Nephron progenitor cell (in vitro differentiated cells): ENCODE data around the gene SNX20.

ENCODE experiments used
- DNase-seq: peaks from one replicate; pipeline ENCODE4 v3.0.0; 2021
- H3K27ac Mint-ChIP-seq: 2 replicates; pipeline ENCODE4 v1.8.0; 2021; ENCODE audit warnings: mild to moderate bottlenecking, moderate library complexity, mixed read lengths
- H3K27me3 Mint-ChIP-seq: 2 replicates; pipeline ENCODE4 v1.8.0; 2021; ENCODE audit warnings: mild to moderate bottlenecking, low read depth, mixed read lengths; ENCODE audit not compliant: poor library complexity
- H3K36me3 Mint-ChIP-seq: 2 replicates; pipeline ENCODE4 v1.8.0; 2021; ENCODE audit warnings: low read depth, mixed read lengths
- H3K4me1 Mint-ChIP-seq: 2 replicates; pipeline ENCODE4 v1.8.0; 2021; ENCODE audit warnings: mixed read lengths
- H3K4me3 Mint-ChIP-seq: 2 replicates; pipeline ENCODE4 v1.8.0; 2021; ENCODE audit warnings: mild to moderate bottlenecking, moderate library complexity, mixed read lengths
- H3K9me3 Mint-ChIP-seq: 2 replicates; pipeline ENCODE4 v1.8.0; 2021; ENCODE audit warnings: mild to moderate bottlenecking, moderate library complexity, mixed read lengths
- TF ChIP-seq, protein P1 (sequence below): fragments of 200-600 bp; sonication (generic); IDR thresholded peaks from 2 replicates; pipeline ENCODE4 v1.5.0; 2021; ENCODE audit warnings: antibody characterized with exemption

The SNX20 gene

DNA sequence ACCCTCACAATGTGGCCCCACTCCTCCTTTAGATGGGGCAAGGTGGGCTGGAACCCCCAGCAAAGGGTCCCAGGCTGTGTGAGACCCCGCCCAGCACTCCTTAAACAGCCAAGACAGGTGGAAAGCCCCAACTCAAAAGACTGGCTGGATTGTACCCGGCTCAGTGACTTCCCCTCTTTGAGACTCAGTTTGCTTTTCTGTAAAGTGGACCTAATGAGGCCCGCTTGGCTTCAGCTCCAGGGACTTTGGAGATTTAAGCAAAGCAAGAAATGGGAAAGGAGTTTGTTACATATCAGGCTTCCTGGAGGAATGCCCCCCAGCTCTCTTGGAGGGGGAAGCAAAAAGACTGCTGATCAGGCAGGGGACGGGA, 39.3 kb downstream of the SNX20 start:
- TF ChIP-seq, protein P1, sequence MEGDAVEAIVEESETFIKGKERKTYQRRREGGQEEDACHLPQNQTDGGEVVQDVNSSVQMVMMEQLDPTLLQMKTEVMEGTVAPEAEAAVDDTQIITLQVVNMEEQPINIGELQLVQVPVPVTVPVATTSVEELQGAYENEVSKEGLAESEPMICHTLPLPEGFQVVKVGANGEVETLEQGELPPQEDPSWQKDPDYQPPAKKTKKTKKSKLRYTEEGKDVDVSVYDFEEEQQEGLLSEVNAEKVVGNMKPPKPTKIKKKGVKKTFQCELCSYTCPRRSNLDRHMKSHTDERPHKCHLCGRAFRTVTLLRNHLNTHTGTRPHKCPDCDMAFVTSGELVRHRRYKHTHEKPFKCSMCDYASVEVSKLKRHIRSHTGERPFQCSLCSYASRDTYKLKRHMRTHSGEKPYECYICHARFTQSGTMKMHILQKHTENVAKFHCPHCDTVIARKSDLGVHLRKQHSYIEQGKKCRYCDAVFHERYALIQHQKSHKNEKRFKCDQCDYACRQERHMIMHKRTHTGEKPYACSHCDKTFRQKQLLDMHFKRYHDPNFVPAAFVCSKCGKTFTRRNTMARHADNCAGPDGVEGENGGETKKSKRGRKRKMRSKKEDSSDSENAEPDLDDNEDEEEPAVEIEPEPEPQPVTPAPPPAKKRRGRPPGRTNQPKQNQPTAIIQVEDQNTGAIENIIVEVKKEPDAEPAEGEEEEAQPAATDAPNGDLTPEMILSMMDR = no peak
- no peaks in the 10 kb centered on the region for H3K27me3 Mint-ChIP-seq
- no peak for DNase-seq
- H3K27ac Mint-ChIP-seq = no peak overlapping the region
- H3K36me3 Mint-ChIP-seq = peaks cover 9% of the 10 kb centered on the region
- no peaks in the 10 kb centered on the region for H3K9me3 Mint-ChIP-seq
- H3K4me1 Mint-ChIP-seq = peaks cover 56% of the 10 kb centered on the region
- H3K4me3 Mint-ChIP-seq = no peak overlapping the region

DNA sequence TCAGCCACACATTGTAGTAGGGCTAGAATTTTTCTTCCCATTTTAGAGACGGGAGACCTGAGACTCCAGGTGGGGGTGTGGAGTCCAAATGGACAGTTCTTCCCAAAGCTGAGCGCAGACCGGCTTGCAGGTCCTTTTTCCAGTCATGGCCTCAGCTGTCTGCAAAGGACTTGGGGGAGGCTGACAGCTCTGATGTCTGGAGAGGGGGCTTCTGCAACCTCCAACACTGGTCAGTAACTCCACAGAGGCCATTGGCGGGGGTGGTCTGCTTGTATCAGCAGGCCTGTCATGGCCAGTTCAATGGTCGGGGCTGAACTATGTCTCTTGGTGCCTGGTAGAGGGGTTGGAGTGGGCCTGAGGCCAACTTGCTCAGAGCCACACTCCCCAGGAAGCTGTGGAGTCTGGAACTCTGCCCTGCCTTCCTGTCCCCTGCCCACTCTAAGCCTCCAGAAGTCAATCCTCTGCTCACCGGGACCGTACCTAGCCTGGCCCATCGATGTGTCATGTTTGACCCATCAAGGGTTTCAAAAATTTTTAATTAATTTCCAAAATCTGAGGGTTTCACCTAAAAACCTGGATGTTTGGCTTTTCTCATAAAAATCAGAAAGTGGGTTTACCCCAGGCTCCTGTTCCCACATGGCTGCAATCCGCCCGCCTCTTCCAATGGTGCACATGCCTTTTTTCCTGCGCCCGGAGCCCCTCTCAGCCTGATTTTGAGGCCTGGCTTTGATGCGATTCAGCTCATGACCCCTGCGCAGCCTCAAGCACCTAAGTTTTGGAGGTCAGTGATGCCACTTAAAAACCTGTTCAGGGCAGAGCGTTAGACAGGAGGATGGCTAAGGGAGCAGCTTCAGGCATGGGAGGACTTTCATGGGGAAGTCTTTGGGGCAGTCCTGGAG, 39.9 kb downstream of the SNX20 start:
- no peak overlapping the region for H3K4me3 Mint-ChIP-seq
- H3K27me3 Mint-ChIP-seq = no peaks in the 10 kb centered on the region
- H3K9me3 Mint-ChIP-seq = no peaks in the 10 kb centered on the region
- DNase-seq = no peak
- peaks cover 9% of the 10 kb centered on the region for H3K36me3 Mint-ChIP-seq
- peaks cover 58% of the 10 kb centered on the region for H3K4me1 Mint-ChIP-seq
- H3K27ac Mint-ChIP-seq = peak overlapping the region; percentile 66
- TF ChIP-seq, protein P1 = no peak

DNA sequence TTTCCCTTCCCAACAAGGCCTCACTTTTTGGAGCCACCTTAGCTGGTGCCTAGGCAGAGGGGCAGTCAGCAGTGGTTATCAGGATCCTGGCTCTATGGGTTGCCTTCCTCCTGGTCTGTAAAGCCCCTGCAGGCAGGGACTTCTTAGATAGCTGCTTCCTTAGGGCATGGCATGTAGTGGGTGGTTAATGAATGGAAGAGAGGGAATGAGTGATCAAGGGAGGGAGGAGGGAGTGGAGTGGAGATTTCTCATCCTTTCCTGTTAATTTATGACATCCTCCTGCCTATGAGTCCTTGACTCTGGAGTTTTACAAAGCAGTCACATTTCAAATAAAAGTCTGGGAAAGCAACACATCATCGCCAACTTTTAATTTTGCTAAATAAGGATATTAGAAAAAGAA, 40.7 kb downstream of the SNX20 start:
- TF ChIP-seq, protein P1 = no peak
- Mint-ChIP-seq H3K9me3 (no peaks in the 10 kb centered on the region), H3K27ac (no peak overlapping the region), H3K36me3 (peaks cover 9% of the 10 kb centered on the region), H3K27me3 (peaks cover 4% of the 10 kb centered on the region), H3K4me1 (peaks cover 58% of the 10 kb centered on the region), H3K4me3 (no peak overlapping the region)
- no peak for DNase-seq

DNA sequence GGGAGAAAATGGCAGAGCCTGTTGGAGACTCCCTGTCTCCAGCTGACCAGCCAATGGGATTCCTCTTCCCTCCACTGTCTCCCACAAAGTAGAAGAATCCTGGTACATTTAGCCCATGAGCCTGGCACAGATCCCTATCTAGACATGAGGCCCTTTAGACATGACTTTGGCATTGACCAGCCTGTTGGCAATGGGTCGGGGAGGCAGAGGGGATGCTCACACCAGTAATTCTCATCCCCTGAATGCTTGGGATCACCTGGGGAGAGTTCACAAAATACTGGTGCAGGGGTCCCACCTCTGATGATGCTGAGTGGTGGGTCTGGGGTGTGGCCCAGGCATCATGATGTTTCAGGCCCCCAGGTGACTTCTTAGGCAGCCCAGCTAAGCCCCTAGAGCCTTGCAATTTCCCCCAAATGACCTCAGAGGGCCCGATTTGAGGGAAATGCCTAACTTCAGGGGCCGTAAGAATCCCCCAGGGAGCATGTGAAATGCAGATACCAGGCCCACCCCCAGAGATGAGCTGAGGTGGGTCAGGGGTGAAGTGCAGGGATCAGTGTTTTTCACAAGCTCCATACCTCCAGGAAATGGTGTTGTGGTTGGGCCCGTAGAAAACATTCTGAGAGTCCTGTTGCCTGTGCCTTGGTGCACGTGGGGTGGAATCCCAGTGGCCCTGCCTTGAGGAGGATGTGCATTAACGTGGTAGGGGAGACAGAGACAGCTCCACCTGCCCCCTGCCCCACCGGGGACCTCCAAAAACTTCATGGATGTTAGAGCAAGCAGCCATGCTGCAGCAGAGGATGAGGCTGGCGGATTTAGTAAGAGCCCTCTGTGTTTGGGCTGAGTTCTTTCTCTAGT, 42.1 kb downstream of the SNX20 start:
- Mint-ChIP-seq H3K4me1 (peaks cover 64% of the 10 kb centered on the region), H3K4me3 (no peak overlapping the region), H3K27me3 (peaks cover 5% of the 10 kb centered on the region), H3K9me3 (no peaks in the 10 kb centered on the region), H3K27ac (peak overlapping the region; percentile 57), H3K36me3 (peaks cover 14% of the 10 kb centered on the region)
- TF ChIP-seq, protein P1 = no peak
- no peak for DNase-seq

DNA sequence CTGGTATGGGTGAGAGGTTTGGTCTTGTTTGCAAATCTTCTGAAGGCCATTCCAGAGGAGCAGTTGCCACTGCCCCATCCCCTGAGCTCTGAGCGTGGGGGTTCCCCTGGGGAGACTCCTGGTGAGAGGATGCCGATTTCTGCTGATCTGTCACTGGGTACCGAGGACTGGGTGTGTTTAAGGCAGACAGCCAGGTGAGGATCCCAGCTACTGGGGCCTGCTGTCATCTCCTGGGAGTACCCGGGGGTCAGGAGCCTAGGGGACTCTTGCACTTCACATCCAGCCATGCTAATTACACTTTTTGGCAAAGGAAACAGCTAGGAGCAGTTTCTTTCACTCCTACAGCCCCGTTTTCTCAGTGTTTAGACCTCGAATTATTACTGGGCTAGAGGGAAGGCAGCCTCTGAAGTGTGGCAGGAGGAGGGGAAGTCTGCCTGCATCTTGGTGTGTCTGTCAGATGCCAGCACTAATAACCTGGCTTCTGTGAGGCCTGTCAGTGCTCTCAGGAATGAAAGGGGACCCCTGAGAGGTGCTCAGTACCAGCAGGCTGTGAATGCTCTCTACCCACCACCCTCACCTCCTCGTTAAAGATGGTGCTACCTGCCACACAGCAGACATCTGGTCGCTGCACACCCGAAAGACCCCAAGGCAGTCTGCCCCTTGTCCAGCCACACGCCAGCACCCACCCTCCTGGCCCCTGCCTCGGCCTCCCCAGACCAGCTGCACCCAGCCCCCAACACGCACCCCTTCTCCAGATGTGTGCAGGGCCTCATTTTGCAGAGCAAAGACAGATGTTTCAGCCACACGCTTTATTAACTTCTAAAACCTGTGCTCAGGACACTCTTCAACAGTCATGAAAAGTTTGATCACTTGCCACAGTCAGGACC, 43.2 kb downstream of the SNX20 start:
- no peak for DNase-seq
- TF ChIP-seq, protein P1 = no peak
- H3K27me3 Mint-ChIP-seq = peaks cover 5% of the 10 kb centered on the region
- peaks cover 8% of the 10 kb centered on the region for H3K36me3 Mint-ChIP-seq
- H3K27ac Mint-ChIP-seq = peak overlapping the region; percentile 39
- H3K9me3 Mint-ChIP-seq = no peaks in the 10 kb centered on the region
- no peak overlapping the region for H3K4me3 Mint-ChIP-seq
- peaks cover 65% of the 10 kb centered on the region for H3K4me1 Mint-ChIP-seq
